Lower leg skin (tissue), 4 donors: ENCODE results near the gene NOTCH4. TPM values are rescaled to one million over a fixed set of nuclear protein-coding genes. Genes with fewer than 3 reads are reported as not detected.

Experiments
- DNase-seq, 2 donors: peaks; one replicate each; pipeline ENCODE4 v3.0.0-alpha.2; 2019; ENCODE audit warnings: low spot score in 2 of 2
- H3K4me3 ChIP-seq: fragments of 200-600 bp; sonication (generic); 2 replicates; pipeline ENCODE4 v1.5.1; 2017; ENCODE audit warnings: mild to moderate bottlenecking, low read depth; ENCODE audit not compliant: poor library complexity, severe bottlenecking
- POLR2A ChIP-seq, 2 donors: fragments of 450-650 bp; IDR thresholded peaks; one replicate each; pipeline ENCODE4 v1.6.1; 2016 to 2017; ENCODE audit warnings: antibody characterized with exemption in 2 of 2, mild to moderate bottlenecking in 1 of 2, moderate library complexity in 1 of 2
- WGBS, 2 donors: methylation state at CpG; one replicate each; pipeline ENCODE4 v1.1.5; 2018; 5-methylcytosine and 5-hydroxymethylcytosine counted together
- intact Hi-C: fragments of 100-400 bp; cut with DNase I; formaldehyde crosslinking; loops from one replicate; pipeline ENCODE4 v1.15.0; 2023; ENCODE audit warnings: low total_unique reads
- total RNA-seq, 4 donors: library from RNA; depleted of rRNA; stranded (reverse); fragments of >200 nt; gene quantifications; one replicate each; pipeline ENCODE4 v1.1.0, GENCODE V29; 2016
- TF ChIP-seq, protein P1 (sequence below), 3 donors: fragments of 450-650 bp; IDR thresholded peaks; one replicate each; pipeline ENCODE4 v1.5.1; 2016; ENCODE audit warnings: antibody characterized with exemption in 3 of 3, mild to moderate bottlenecking in 3 of 3, moderate library complexity in 2 of 3

The NOTCH4 gene
- total RNA-seq, 4 donors from 2014 or later = 6.3 to 10.4 (median 7.8) TPM

DNA sequence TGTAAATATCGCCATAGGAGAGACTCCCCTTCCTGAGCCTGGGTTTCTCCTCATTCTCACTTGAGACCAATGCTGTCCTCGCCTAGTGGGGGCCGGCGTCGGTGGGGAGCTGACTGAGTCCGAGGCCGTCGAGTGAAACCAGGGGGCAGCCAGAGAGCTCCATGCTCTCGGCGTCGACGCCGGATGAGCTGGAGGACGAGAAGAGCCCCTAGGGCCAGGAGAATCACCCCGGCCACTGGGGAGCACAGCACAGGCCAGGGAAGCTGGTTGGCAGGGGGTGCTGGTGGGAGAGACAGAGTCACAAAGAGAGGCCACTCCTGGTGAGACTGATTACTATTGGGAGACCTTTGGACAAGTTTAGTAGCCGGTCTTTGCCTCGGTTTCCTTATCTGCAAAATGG, 25.0 kb downstream of the NOTCH4 start:
- no peak for DNase-seq
- WGBS, 2 donors = 90 to 91% methylated on average over 17 of the region's 17 CpGs
- intact Hi-C loops = loop anchor here (10.0 kb wide), 1 partner anchor 74 kb away; the partner anchor contains the start of gene ATF6B
- TF ChIP-seq POLR2A (IDR thresholded peaks at IDR 0.05) = no peak
- TF ChIP-seq, protein P1, sequence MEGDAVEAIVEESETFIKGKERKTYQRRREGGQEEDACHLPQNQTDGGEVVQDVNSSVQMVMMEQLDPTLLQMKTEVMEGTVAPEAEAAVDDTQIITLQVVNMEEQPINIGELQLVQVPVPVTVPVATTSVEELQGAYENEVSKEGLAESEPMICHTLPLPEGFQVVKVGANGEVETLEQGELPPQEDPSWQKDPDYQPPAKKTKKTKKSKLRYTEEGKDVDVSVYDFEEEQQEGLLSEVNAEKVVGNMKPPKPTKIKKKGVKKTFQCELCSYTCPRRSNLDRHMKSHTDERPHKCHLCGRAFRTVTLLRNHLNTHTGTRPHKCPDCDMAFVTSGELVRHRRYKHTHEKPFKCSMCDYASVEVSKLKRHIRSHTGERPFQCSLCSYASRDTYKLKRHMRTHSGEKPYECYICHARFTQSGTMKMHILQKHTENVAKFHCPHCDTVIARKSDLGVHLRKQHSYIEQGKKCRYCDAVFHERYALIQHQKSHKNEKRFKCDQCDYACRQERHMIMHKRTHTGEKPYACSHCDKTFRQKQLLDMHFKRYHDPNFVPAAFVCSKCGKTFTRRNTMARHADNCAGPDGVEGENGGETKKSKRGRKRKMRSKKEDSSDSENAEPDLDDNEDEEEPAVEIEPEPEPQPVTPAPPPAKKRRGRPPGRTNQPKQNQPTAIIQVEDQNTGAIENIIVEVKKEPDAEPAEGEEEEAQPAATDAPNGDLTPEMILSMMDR (IDR thresholded peaks at IDR 0.05) = no peak
- H3K4me3 ChIP-seq = no peak overlapping the region

DNA sequence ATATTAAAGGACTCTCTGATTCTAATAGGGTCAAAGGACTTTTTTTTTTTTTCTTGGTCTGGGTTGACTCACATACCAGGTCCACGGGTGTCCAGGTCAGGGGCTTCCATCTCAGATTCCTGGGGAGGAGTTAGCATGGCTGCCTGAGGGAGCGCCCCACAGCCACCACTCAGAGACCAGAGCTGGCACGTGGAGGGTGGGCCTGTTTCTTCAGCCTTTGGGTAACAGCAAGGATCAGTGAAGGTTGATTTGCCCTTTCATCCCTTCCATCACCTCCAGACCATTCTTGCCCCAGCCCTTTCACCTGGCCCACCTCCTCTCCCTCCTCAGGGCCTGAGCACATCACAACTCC, 25.5 kb downstream of the NOTCH4 start:
- intact Hi-C loops = loop anchor here (10.0 kb wide), 1 partner anchor 74 kb away; the partner anchor contains the start of gene ATF6B
- TF ChIP-seq POLR2A (IDR thresholded peaks at IDR 0.05) = no peak
- TF ChIP-seq, protein P1 (IDR thresholded peaks at IDR 0.05) = no peak
- no peak overlapping the region for H3K4me3 ChIP-seq
- DNase-seq = no peak
- WGBS, 2 donors = 65 to 76% methylated on average over 3 of the region's 3 CpGs

DNA sequence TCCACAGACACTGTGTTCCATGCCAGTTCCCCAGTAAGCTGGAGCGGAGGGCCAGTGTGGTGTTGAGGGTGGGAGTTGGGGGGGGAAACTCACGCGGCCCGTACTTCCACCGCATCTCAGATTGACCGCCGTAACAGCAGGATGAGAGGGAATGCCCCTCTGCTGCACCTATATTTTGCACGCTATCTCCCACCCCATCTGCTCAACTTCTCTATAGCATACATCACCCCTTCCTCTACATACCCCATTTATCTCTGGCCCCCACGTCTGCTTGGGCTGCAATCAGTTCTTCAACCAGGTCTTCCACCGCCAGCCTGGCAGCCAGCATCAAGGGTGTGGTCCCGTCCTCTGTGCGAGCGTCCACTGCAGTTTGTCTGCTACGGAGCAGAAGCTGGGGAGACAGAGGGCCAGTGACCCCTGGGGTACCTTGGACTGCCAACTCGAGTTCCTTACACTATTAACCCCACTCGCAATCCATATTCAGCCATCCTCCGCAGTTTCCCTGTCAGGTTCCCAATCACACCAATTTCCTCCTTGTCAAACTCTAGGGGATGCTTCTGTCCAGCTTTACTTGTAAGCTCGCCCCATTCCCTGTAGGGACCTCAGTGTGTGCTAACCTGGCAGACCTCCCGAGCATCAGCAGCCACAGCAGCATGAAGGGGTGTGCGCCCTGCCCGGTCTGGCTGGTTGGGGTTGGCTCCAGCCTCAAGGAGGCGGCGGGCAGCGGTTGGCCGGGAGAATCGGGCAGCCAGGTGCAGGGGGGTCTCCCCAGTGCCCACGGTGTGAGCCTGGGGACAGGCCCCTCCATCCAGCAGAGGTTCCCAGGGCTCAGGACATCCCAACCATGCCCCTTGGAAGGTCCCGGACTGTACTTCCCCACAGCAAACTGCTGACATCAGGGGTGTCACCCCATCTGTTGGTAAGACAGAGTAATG, 26.9 kb downstream of the NOTCH4 start:
- peak overlapping the region; percentile 77 for H3K4me3 ChIP-seq
- WGBS, 2 donors = 39 to 45% methylated on average over 28 of the region's 28 CpGs
- intact Hi-C loops = loop anchor here (10.0 kb wide), 1 partner anchor 72 kb away; the partner anchor contains the start of gene ATF6B
- TF ChIP-seq POLR2A (IDR thresholded peaks at IDR 0.05) = no peak
- TF ChIP-seq, protein P1 (IDR thresholded peaks at IDR 0.05) = no peak
- DNase-seq = peak in 1 of 2 donors; percentile 93

DNA sequence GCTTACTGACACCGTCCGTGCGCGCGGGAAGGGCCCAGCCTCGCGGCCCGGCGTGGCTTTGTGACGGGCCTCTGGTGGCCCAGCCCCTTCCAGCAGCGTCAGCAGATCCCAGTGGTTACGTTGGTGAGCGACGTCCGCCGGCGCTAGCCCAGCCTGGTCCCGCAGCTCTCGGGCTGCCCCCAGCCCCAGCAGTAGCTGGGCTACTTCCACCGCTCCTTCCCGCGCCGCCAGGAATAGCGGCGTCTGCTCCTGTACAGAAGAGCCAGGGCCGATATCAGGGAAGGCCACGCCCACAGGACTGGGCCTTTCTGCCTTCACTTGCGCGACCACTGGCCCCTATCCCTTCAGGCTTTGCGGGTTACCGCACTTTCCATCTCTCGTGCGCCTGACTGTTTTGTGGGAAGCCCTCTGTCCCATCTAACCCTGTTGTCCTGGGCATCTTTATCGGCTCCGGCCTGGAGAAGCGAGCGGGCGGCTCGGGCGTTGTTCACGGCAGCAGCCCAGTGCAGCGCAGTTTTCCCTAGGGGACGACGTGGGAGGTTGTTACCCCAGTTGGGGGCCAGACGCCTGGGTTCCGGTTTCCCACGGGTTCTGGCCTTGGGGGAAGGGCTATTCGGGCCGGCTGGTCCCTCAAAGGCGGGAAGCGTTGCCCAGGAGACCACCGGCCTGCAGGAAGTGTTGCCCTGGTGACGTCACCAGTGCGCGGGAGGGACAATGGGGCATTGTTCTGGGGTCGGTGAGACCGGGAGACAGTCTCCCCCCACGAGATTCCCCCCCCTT, 27.8 kb downstream of the NOTCH4 start:
- intact Hi-C loops = loop anchor here (10.0 kb wide), 1 partner anchor 71 kb away; the partner anchor contains the start of gene ATF6B
- peak; percentile 89 to 98 for DNase-seq
- TF ChIP-seq, protein P1 (IDR thresholded peaks at IDR 0.05) = no peak
- peak in 1 of 2 donors; percentile 95 for TF ChIP-seq POLR2A (IDR thresholded peaks at IDR 0.05)
- WGBS, 2 donors = 0 to 2% methylated on average over 27 to 45 of the region's 58 CpGs
- H3K4me3 ChIP-seq = peak overlapping the region; percentile 77

DNA sequence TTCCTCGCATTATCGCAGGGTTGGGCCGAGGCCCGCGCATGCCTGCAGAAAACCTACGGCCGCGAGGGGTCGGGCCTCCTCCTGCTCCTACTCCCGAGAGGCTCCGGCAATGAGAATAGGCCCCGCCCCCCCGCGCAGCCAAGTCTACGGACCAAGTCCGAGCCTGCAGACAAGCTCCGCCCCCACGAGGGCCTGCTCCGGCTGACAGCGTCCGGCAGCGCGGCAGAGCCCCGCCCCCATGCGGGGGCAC, 28.3 kb downstream of the NOTCH4 start:
- H3K4me3 ChIP-seq = no peak overlapping the region
- TF ChIP-seq POLR2A (IDR thresholded peaks at IDR 0.05) = no peak
- TF ChIP-seq, protein P1 (IDR thresholded peaks at IDR 0.05) = no peak
- intact Hi-C loops = loop anchor here (10.0 kb wide), 1 partner anchor 71 kb away; the partner anchor contains the start of gene ATF6B
- DNase-seq = peak; percentile 100
- WGBS, 2 donors = 0 to 1% methylated on average over 4 to 17 of the region's 25 CpGs
